ENCODE measurements around the gene NUDC. TPM values are rescaled to one million over a fixed set of nuclear protein-coding genes. Genes with fewer than 3 reads are reported as not detected.

The NUDC gene
- total RNA-seq, 1 experiment from 2014 or later: 118 TPM

DNA sequence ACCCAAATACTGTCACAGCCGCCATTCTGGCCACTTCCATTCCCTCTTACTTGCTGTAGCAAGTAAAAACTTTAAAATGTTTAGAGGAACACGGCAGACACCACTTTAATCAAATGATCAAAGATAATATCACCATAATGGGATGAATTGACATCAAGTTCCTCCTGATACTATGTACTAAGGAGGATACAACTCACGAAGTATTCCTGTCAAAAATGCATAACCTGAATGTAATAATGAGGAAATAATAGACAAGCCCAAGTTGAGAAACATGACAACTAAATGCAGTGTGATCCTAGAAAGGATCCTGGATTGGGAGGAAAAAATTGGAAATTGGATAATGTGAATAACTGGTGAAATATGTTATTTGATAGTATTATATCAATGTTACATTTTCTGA, 34.8 kb downstream of the NUDC start:
- Histone ChIP-seq H3K23me2 (ENCODE audit: insufficient read length, low read depth, low read length, poor library complexity, severe bottlenecking) (peaks cover 12% of the 10 kb centered on the region), H3T11ph (ENCODE audit: low read length) (no peak overlapping the region), H3K18ac (ENCODE audit: insufficient read length, low read depth, low read length) (no peak overlapping the region), H2BK20ac (ENCODE audit: low read depth, low read length, poor library complexity, severe bottlenecking) (no peak overlapping the region), H4K20me1 (ENCODE audit: control insufficient read depth, insufficient read depth, insufficient read length) (no peaks in the 10 kb centered on the region), H2AFZ (ENCODE audit: low read length) (no peak overlapping the region), H3K4me1 (ENCODE audit: insufficient read depth, low read length) (peaks cover 5% of the 10 kb centered on the region; the same call in 1 of the 2 replicates), H2BK120ac (ENCODE audit: low read depth, low read length, poor library complexity, severe bottlenecking) (no peak overlapping the region), H3K56ac (ENCODE audit: insufficient read length, low read depth, low read length) (no peak overlapping the region), H3K4ac (ENCODE audit: low read depth, low read length) (no peak overlapping the region), H2BK5ac (ENCODE audit: insufficient read length, low read length) (no peak overlapping the region), H3K9ac (ENCODE audit: extremely low read depth, insufficient read length, low read length) (no peak overlapping the region), H3K27me3 (ENCODE audit: insufficient read depth, low read length) (no peaks in the 10 kb centered on the region), H4K91ac (ENCODE audit: insufficient read length, low read depth, low read length) (no peak overlapping the region), H2BK12ac (ENCODE audit: insufficient read length, low read depth, low read length) (no peak overlapping the region), H4K8ac (replicated peaks; ENCODE audit: insufficient read length, low read depth, low read length) (no peak overlapping the region), H3K14ac (ENCODE audit: insufficient read depth, low read length) (no peak overlapping the region), H4K5ac (ENCODE audit: insufficient read length, low read depth, low read length) (no peak overlapping the region), H2AK5ac (ENCODE audit: insufficient read length, low read length) (no peak overlapping the region), H3K79me2 (ENCODE audit: insufficient read depth, low read length) (no peaks in the 10 kb centered on the region; the same call in 1 of the 2 replicates), H2BK15ac (ENCODE audit: low read depth, low read length) (no peak overlapping the region), H3K9me3 (ENCODE audit: control insufficient read depth, low read depth, low read length) (no peaks in the 10 kb centered on the region), H3K23ac (ENCODE audit: insufficient read length, low read depth, low read length) (no peak overlapping the region), H3K27ac (ENCODE audit: insufficient read length, low read depth, low read length) (no peak overlapping the region), H3K79me1 (ENCODE audit: insufficient read depth, low read depth, low read length, poor library complexity, severe bottlenecking) (peaks cover 6% of the 10 kb centered on the region), H3K4me2 (ENCODE audit: insufficient read depth, insufficient read length, low read length) (no peak overlapping the region)
- Mint-ChIP-seq H3K27ac (no peak overlapping the region), H3K4me3 (no peak overlapping the region), H3K4me1 (peaks cover 11 to 16% of the 10 kb centered on the region in 2 experiments), H3K27me3 (ENCODE audit: low read depth) (no peaks in the 10 kb centered on the region; the same call in 1 of the 2 replicates), H3K36me3 (ENCODE audit: insufficient read depth in 1 of 3, low read depth in 3 of 3) (peaks cover 4 to 28% (median 21%) of the 10 kb centered on the region in 3 experiments; a peak in 5 of 7 replicates), H3K9me3 (peaks cover 4 to 5% of the 10 kb centered on the region in 2 experiments; a peak in 2 of 5 replicates)
- no CpG with 5 or more reads among the region's 3 CpGs for WGBS (ENCODE audit: extremely low coverage, insufficient read length, low lambda C conversion rate)
- TF ChIP-seq, protein P1, sequence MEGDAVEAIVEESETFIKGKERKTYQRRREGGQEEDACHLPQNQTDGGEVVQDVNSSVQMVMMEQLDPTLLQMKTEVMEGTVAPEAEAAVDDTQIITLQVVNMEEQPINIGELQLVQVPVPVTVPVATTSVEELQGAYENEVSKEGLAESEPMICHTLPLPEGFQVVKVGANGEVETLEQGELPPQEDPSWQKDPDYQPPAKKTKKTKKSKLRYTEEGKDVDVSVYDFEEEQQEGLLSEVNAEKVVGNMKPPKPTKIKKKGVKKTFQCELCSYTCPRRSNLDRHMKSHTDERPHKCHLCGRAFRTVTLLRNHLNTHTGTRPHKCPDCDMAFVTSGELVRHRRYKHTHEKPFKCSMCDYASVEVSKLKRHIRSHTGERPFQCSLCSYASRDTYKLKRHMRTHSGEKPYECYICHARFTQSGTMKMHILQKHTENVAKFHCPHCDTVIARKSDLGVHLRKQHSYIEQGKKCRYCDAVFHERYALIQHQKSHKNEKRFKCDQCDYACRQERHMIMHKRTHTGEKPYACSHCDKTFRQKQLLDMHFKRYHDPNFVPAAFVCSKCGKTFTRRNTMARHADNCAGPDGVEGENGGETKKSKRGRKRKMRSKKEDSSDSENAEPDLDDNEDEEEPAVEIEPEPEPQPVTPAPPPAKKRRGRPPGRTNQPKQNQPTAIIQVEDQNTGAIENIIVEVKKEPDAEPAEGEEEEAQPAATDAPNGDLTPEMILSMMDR (conservative IDR thresholded peaks at IDR 0.05): no peak
- no peak for DNase-seq
